Motor neuron (in vitro differentiated cells): ENCODE measurements around the gene UGT2B17. TPM values are rescaled to one million over a fixed set of nuclear protein-coding genes. Genes with fewer than 3 reads are reported as not detected.
A peak's percentile ranks its signal among the peaks of the same experiment; 100 is the strongest.
"Not testable (repeated sequence)": the region's sequence is repeated elsewhere in the genome, so short reads cannot be mapped to it uniquely, and the experiment has no call there.

Source experiments
- ATAC-seq, 8 experiments: fragments of 200-7000 bp; cut with Tn5 transposase; replicated peaks in 6 of 8; 2 replicates each; pipeline ENCODE4 v1.8.0; 2021; ENCODE audit warnings: mild to moderate bottlenecking in 8 of 8, moderate library complexity in 8 of 8
- H3K27ac ChIP-seq, 2 donors: fragments of 250-450 bp; sonication (Bioruptor Pico); 2 replicates each; pipeline ENCODE4 v1.9.0; 2021; ENCODE audit warnings: antibody characterized with exemption in 2 of 2, mild to moderate bottlenecking in 2 of 2, moderate library complexity in 1 of 2
- H3K4me1 ChIP-seq, 2 donors: fragments of 250-450 bp; sonication (Bioruptor Pico); replicated peaks in 1 of 2; 2 replicates each; pipeline ENCODE4 v1.6.1; 2021; ENCODE audit warnings: antibody characterized with exemption in 2 of 2, mild to moderate bottlenecking in 2 of 2, moderate library complexity in 1 of 2
- H3K4me3 ChIP-seq, 5 donors: fragments of 250-450 bp; sonication (Bioruptor Pico); 2 replicates each; pipeline ENCODE4 v1.9.0; 2021; ENCODE audit warnings: antibody characterized with exemption in 5 of 5, mild to moderate bottlenecking in 5 of 5, moderate library complexity in 4 of 5
- WGBS, 10 experiments: fragments of 450-650 bp; shearing (Covaris generic); methylation state at CpG; one replicate each; pipeline ENCODE4 v1.0.0; 2022; 5-methylcytosine and 5-hydroxymethylcytosine counted together
- in situ Hi-C, 9 experiments: fragments of 400-800 bp; cut with MboI; loops; one replicate each; pipeline ENCODE4 v1.15.0; 2021; ENCODE audit warnings: low sequenced_read_pairs in 9 of 9, low pct_unique_long_range_greater_than_20kb in 2 of 9; ENCODE audit not compliant: unreplicated experiment in 9 of 9
- total RNA-seq, 8 experiments: library from RNA; unstranded; fragments of 300-600 nt; gene quantifications; 2 replicates each; pipeline versions ENCODE4 v1.2.3 to v1.2.4, GENCODE V29; 2022

The UGT2B17 gene
- total RNA-seq, 8 experiments from 2014 or later, result 0.41 TPM; not detected in 7

GRCh38 chr4:68560364-68561070 lies 15.6 kb downstream of the UGT2B17 start:
- peak in 3 of 8 experiments; percentile 67 to 96 (median 77) for ATAC-seq
- in situ Hi-C loops, H3K27ac ChIP-seq, H3K4me3 ChIP-seq, H3K4me1 ChIP-seq: not testable (repeated sequence)
- WGBS, 10 experiments, result no CpG with 5 or more reads among the region's 1 CpG

GRCh38 chr4:68553830-68554229 lies 22.3 kb downstream of the UGT2B17 start:
- in situ Hi-C loops, H3K4me1 ChIP-seq, H3K4me3 ChIP-seq, ATAC-seq, H3K27ac ChIP-seq: not testable (repeated sequence)
- WGBS, 10 experiments, result no CpG with 5 or more reads among the region's 1 CpG

GRCh38 chr4:68552818-68553811 lies 23.0 kb downstream of the UGT2B17 start:
- 0 to 67% (median 57%) methylated on average over 1 to 5 of the region's 5 CpGs; no CpG with 5 or more reads in 3 of the 10 experiments for whole genome bisulfite sequencing, 10 experiments
- H3K4me3 ChIP-seq, result not testable (repeated sequence)

GRCh38 chr4:68542742-68543141 lies 33.4 kb downstream of the UGT2B17 start:
- ATAC-seq, H3K4me1 ChIP-seq, in situ Hi-C loops, H3K4me3 ChIP-seq, H3K27ac ChIP-seq: not testable (repeated sequence)
- 40 to 87% methylated on average over 1 to 3 of the region's 13 CpGs; no CpG with 5 or more reads in 8 of the 10 experiments for WGBS, 10 experiments

More at GRCh38 chr4:68552818-68553811, 23.0 kb downstream of the UGT2B17 start:
- H3K4me1 ChIP-seq, H3K27ac ChIP-seq, in situ Hi-C loops, ATAC-seq: not testable (repeated sequence)

GRCh38 chr4:68536375-68536774 lies 39.7 kb downstream of the UGT2B17 start:
- no peak overlapping the region for H3K4me3 ChIP-seq
- peak in 2 of 8 experiments; percentile 69 for ATAC-seq
- WGBS, 10 experiments, result 6 to 83% (median 75%) methylated on average over 1 to 3 of the region's 3 CpGs; no CpG with 5 or more reads in 6 of the 10 experiments
- in situ Hi-C loops, result no loop called here
- no peaks in the 10 kb centered on the region for H3K4me1 ChIP-seq
- H3K27ac ChIP-seq, result no peak overlapping the region

- WGBS, 10 experiments, result 0 to 83% (median 80%) methylated on average over 1 of the region's 6 CpGs; no CpG with 5 or more reads in 6 of the 10 experiments
- ATAC-seq, result peak in 2 of 8 experiments; percentile 62 to 76
- no peaks in the 10 kb centered on the region for H3K4me1 ChIP-seq
- no peak overlapping the region for H3K4me3 ChIP-seq
- H3K27ac ChIP-seq, result no peak overlapping the region
- in situ Hi-C loops, result no loop called here
Measured at GRCh38 chr4:68535974-68536373, 40.1 kb downstream of the UGT2B17 start.

GRCh38 chr4:68522232-68522631 lies 53.9 kb downstream of the UGT2B17 start:
- in situ Hi-C loops, H3K4me3 ChIP-seq, H3K27ac ChIP-seq, H3K4me1 ChIP-seq: not testable (repeated sequence)
- WGBS, 10 experiments, result 0 to 100% (median 0%) methylated on average over 1 of the region's 1 CpG; no CpG with 5 or more reads in 4 of the 10 experiments
- ATAC-seq, result peak in 2 of 8 experiments; percentile 49 to 82

- WGBS, 10 experiments, result 0 to 83% (median 35%) methylated on average over 2 of the region's 2 CpGs; no CpG with 5 or more reads in 1 of the 10 experiments
- Histone ChIP-seq H3K27ac (no peak overlapping the region), H3K4me1 (no peaks in the 10 kb centered on the region), H3K4me3 (no peak overlapping the region)
- no peak for ATAC-seq
- in situ Hi-C loops, result no loop called here
Measured at GRCh38 chr4:68520985-68521384, 55.1 kb downstream of the UGT2B17 start.

- H3K4me3 ChIP-seq, result no peak overlapping the region
- 0 to 100% (median 15%) methylated on average over 1 of the region's 1 CpG; no CpG with 5 or more reads in 4 of the 10 experiments for WGBS, 10 experiments
- H3K27ac ChIP-seq, result no peak overlapping the region
- peak in 1 of 8 experiments; percentile 40 for ATAC-seq
- in situ Hi-C loops, result no loop called here
- H3K4me1 ChIP-seq, result no peaks in the 10 kb centered on the region
Measured at GRCh38 chr4:68518889-68519288, 57.2 kb downstream of the UGT2B17 start.

- H3K4me1 ChIP-seq, ATAC-seq, H3K27ac ChIP-seq, in situ Hi-C loops, H3K4me3 ChIP-seq: not testable (repeated sequence)
- WGBS, 10 experiments, result 40 to 100% (median 70%) methylated on average over 1 of the region's 1 CpG; no CpG with 5 or more reads in 6 of the 10 experiments
Measured at GRCh38 chr4:68505452-68505851, 70.7 kb downstream of the UGT2B17 start.

- ATAC-seq, H3K27ac ChIP-seq, H3K4me3 ChIP-seq, H3K4me1 ChIP-seq, in situ Hi-C loops: not testable (repeated sequence)
- 0 to 100% (median 91%) methylated on average over 1 to 3 of the region's 4 CpGs; no CpG with 5 or more reads in 6 of the 10 experiments for WGBS, 10 experiments
Measured at GRCh38 chr4:68504836-68505235, 71.3 kb downstream of the UGT2B17 start.

- WGBS, 10 experiments, result 0 to 100% (median 79%) methylated on average over 1 to 3 of the region's 4 CpGs; no CpG with 5 or more reads in 3 of the 10 experiments
- H3K4me3 ChIP-seq, H3K27ac ChIP-seq, H3K4me1 ChIP-seq, ATAC-seq, in situ Hi-C loops: not testable (repeated sequence)
Measured at GRCh38 chr4:68503462-68503861, 72.7 kb downstream of the UGT2B17 start.

- H3K4me1 ChIP-seq, result no peaks in the 10 kb centered on the region
- H3K4me3 ChIP-seq, result no peak overlapping the region
- no peak for ATAC-seq
- no peak overlapping the region for H3K27ac ChIP-seq
- in situ Hi-C loops, result loop anchor here in 4 of 9 experiments (25.0 kb wide), 3 partner anchors 663 to 1113 kb away; no protein-coding TSS in a partner anchor
- WGBS, 10 experiments, result 54 to 100% (median 86%) methylated on average over 2 to 4 of the region's 4 CpGs
Measured at GRCh38 chr4:68499021-68499420, 77.1 kb downstream of the UGT2B17 start.
